HepG2 (cell line): ENCODE data around the gene ANAPC16. TPM values are rescaled to one million over a fixed set of nuclear protein-coding genes. Genes with fewer than 3 reads are reported as not detected.

ENCODE experiments used
- ATAC-seq: fragments of 200-7000 bp; cut with Tn5 transposase; 3 replicates; pipeline ENCODE4 v1.9.1; 2020; ENCODE audit warnings: mild to moderate bottlenecking, moderate library complexity
- BruUV-seq: library from RNA; stranded (reverse); fragments of 400-500 nt; replicated peaks from 2 replicates; lab custom pipeline; 2021; lab: Mats Ljungman, UMichigan
- CTCF ChIA-PET: fragments of 300-600 bp; formaldehyde crosslinking; extraction: SDS; loops from one replicate; lab custom pipeline; 2021; ENCODE audit warnings: low total read pairs, inconsistent platforms, low intra/inter-chr PET ratio; lab: Yijun Ruan, JAX
- POLR2A ChIA-PET: fragments of 350-600 bp; sonication (Branson Sonifier 250); formaldehyde crosslinking; loops from one replicate; lab custom pipeline; 2020; ENCODE audit warnings: antibody characterized with exemption, inconsistent platforms; lab: Yijun Ruan, JAX
- DNase-seq: peaks from one replicate; pipeline ENCODE4 v3.0.0-alpha.2; 2015; ENCODE audit warnings: low spot score
- FAIRE-seq: peaks from 3 replicates; lab custom pipeline; 2011; peaks lifted over from hg19 to GRCh38; lab: Jason Lieb, UNC
- H2AFZ ChIP-seq: one replicate; pipeline ENCODE4 v1.6.1; 2011; ENCODE audit warnings: low read length, inconsistent platforms
- H3K27ac ChIP-seq: fragments of 300-600 bp; 3 replicates; pipeline ENCODE4 v1.8.0; 2011; ENCODE audit warnings: mixed run types, mild to moderate bottlenecking, mixed read lengths, low read length, inconsistent platforms; ENCODE audit not compliant: insufficient read depth; ENCODE audit errors: extremely low read length
- H3K27me3 ChIP-seq, 2 experiments: fragments of 200-600 bp in 1 of 2; 2 replicates in 1 of 2; 3 replicates in 1 of 2; pipeline versions ENCODE4 v1.6.0 to v1.8.0; 2011; ENCODE audit warnings: low read length in 2 of 2, mild to moderate bottlenecking in 2 of 2, moderate library complexity in 2 of 2, inconsistent platforms in 1 of 2; ENCODE audit not compliant: insufficient read depth in 2 of 2, control insufficient read depth in 1 of 2
- H3K36me3 ChIP-seq, 2 experiments: fragments of 200-600 bp in 1 of 2; replicated peaks in 1 of 2; 2 replicates in 1 of 2; 3 replicates in 1 of 2; pipeline versions ENCODE4 v1.5.1 to v1.8.0; 2011; ENCODE audit warnings: low read length in 2 of 2, inconsistent platforms in 1 of 2; ENCODE audit not compliant: insufficient read depth in 2 of 2, control insufficient read depth in 1 of 2
- H3K4me1 ChIP-seq: 2 replicates; pipeline ENCODE4 v1.5.1; 2012; ENCODE audit warnings: low read length, inconsistent platforms; ENCODE audit not compliant: insufficient read depth
- H3K4me2 ChIP-seq: 2 replicates; pipeline ENCODE4 v1.6.0; 2011; ENCODE audit warnings: low read depth, low read length, inconsistent platforms
- H3K4me3 ChIP-seq, 3 experiments: fragments of 200-600 bp in 1 of 3; sonication (generic), shearing (Covaris generic) in 1 of 3; replicated peaks in 1 of 3; 2 replicates each; pipeline ENCODE4 v1.5.1; 2011 to 2016; ENCODE audit warnings: low read length in 3 of 3, inconsistent platforms in 2 of 3, low read depth in 2 of 3, mild to moderate bottlenecking in 2 of 3, control low read depth in 1 of 3, mixed read lengths in 1 of 3; ENCODE audit not compliant: insufficient read depth in 1 of 3
- H3K79me2 ChIP-seq: one replicate; pipeline ENCODE4 v1.6.1; 2011; ENCODE audit warnings: low read length, inconsistent platforms; ENCODE audit not compliant: insufficient read depth
- H3K9ac ChIP-seq: 2 replicates; pipeline ENCODE4 v1.6.0; 2011; ENCODE audit warnings: mild to moderate bottlenecking, low read depth, low read length, inconsistent platforms; ENCODE audit not compliant: insufficient read depth
- H3K9me3 ChIP-seq: 2 replicates; pipeline ENCODE4 v1.5.1; 2012; ENCODE audit warnings: mild to moderate bottlenecking, low read length
- H4K20me1 ChIP-seq: 2 replicates; pipeline ENCODE4 v1.6.0; 2011; ENCODE audit warnings: inconsistent platforms, mild to moderate bottlenecking, low read length, moderate library complexity; ENCODE audit not compliant: insufficient read depth
- BRCA1 ChIP-seq: sonication (generic); formaldehyde crosslinking; IDR thresholded peaks from 2 replicates; pipeline ENCODE4 v1.4.0; 2020; ENCODE audit warnings: missing genetic modification reagents
- HNRNPUL1 ChIP-seq: fragments of 200-400 bp; formaldehyde crosslinking; IDR thresholded peaks from 2 replicates; pipeline ENCODE4 v1.6.1; 2017; ENCODE audit warnings: low read depth, mild to moderate bottlenecking, low read length, moderate library complexity
- PTBP1 ChIP-seq: fragments of 200-400 bp; formaldehyde crosslinking; IDR thresholded peaks from 2 replicates; pipeline ENCODE4 v1.6.1; 2018; ENCODE audit warnings: low read length, low read depth; ENCODE audit not compliant: poor library complexity, severe bottlenecking
- ZKSCAN1 ChIP-seq: fragments of 150-350 bp; IDR thresholded peaks from 2 replicates; pipeline ENCODE4 v1.6.1; 2014; ENCODE audit warnings: low read length
- ZNF589 ChIP-seq: sonication (generic); formaldehyde crosslinking; conservative IDR thresholded peaks from 2 replicates; pipeline ENCODE4 v1.8.0; 2022; ENCODE audit warnings: mild to moderate bottlenecking, moderate library complexity, missing genetic modification reagents
- WGBS: methylation state at CpG from one replicate; pipeline ENCODE4 v1.1.6; 2017; ENCODE audit warnings: low lambda C conversion rate; 5-methylcytosine and 5-hydroxymethylcytosine counted together
- in situ Hi-C: cut with HindIII; loops from 2 replicates; pipeline ENCODE4 v1.10.0; 2017; ENCODE audit warnings: low pct_unique_long_range_greater_than_20kb; ENCODE audit not compliant: extremely low pct_ligation_motif_present
- intact Hi-C: fragments of 100-400 bp; cut with micrococcal nuclease; formaldehyde crosslinking; loops from one replicate; pipeline ENCODE4 v1.10.0; 2022; ENCODE audit not compliant: unreplicated experiment
- polyA plus RNA-seq, 8 experiments: library from polyadenylated mRNA; depleted of rRNA in 3 of 8; stranded (reverse) in 7 of 8; unstranded in 1 of 8; fragments of >200 nt; fragmentation: Illumina TruSeq in 4 of 8; extraction: Trizol in 4 of 8; gene quantifications; 2 replicates each; pipeline versions ENCODE4 v1.2.1 to v1.2.3, GENCODE V29; 2011 to 2016; ENCODE audit warnings: low read depth in 4 of 8, missing spikeins in 1 of 8, mixed read lengths in 1 of 8; ENCODE audit not compliant: insufficient read depth in 1 of 8
- total RNA-seq, 5 experiments: library from RNA; depleted of rRNA; stranded (reverse); fragments of >200 nt; fragmentation: Illumina TruSeq; extraction: Trizol; gene quantifications; 2 replicates each; pipeline ENCODE4 v1.2.3, GENCODE V29; 2016; ENCODE audit warnings: low read depth in 1 of 5
- TF ChIP-seq, protein P1 (sequence below): IDR thresholded peaks from 2 replicates; pipeline ENCODE4 v1.6.1; 2016
- TF ChIP-seq, protein P2 (sequence below): sonication (generic); formaldehyde crosslinking; IDR thresholded peaks from 2 replicates; pipeline ENCODE4 v1.5.0; 2020; ENCODE audit warnings: missing genetic modification reagents, mild to moderate bottlenecking, borderline replicate concordance
- TF ChIP-seq, protein P3 (sequence below): sonication (generic); formaldehyde crosslinking; IDR thresholded peaks from 2 replicates; pipeline ENCODE4 v1.5.0; 2020; ENCODE audit warnings: mild to moderate bottlenecking, missing genetic modification reagents
- TF ChIP-seq, protein P4 (sequence below): sonication (generic); formaldehyde crosslinking; IDR thresholded peaks from 2 replicates; pipeline ENCODE4 v1.5.0; 2020; ENCODE audit warnings: missing genetic modification reagents
- TF ChIP-seq, protein P5 (sequence below): fragments of 450-650 bp; IDR thresholded peaks from 2 replicates; pipeline ENCODE4 v1.6.1; 2017
- TF ChIP-seq, protein P6 (sequence below): sonication (generic); formaldehyde crosslinking; IDR thresholded peaks from 2 replicates; pipeline ENCODE4 v1.5.0; 2020; ENCODE audit warnings: missing genetic modification reagents

Gene ANAPC16
- total and polyA plus RNA-seq, 2 of the 13 experiments (the other 11 are each of a cell fraction or from before 2014, with no cell fraction given), result 74.8 to 89.4 TPM

DNA sequence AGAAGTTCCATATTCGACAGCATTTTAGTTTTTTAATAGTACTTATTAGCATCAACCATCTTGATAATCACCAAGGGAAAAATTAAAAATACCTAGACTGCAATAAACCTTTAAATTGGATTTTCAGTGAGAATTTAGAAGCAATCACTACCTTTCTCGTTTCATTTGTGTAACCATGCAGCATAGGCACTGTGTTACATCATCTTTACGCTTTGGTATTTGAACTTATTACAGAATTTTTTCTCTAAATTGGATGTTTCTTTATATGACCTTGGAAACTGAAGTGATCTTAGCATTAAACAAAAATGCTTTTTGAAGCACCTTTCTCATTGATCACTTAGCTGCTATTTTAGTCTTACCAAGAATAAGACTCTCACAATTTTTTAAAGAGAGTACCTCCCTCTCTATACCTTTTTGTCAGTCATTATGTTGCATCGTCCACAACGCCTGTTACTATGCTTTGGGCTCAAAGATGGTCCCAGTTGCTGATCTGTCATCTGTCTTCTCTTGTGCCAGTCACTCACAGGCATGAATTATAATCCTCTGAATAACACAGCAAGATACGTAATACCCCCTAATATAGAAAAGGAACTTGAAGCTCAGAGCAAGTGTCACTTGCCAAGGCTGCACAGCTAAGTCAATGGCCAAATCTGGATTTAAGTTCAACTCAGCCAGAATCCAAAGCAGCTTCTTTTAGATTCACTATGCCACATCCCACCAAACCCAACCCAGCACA lies 19.9 kb downstream of the ANAPC16 start (continued):
- TF ChIP-seq, protein P1, sequence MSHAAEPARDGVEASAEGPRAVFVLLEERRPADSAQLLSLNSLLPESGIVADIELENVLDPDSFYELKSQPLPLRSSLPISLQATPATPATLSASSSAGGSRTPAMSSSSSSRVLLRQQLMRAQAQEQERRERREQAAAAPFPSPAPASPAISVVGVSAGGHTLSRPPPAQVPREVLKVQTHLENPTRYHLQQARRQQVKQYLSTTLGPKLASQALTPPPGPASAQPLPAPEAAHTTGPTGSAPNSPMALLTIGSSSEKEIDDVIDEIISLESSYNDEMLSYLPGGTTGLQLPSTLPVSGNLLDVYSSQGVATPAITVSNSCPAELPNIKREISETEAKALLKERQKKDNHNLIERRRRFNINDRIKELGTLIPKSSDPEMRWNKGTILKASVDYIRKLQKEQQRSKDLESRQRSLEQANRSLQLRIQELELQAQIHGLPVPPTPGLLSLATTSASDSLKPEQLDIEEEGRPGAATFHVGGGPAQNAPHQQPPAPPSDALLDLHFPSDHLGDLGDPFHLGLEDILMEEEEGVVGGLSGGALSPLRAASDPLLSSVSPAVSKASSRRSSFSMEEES (CRISPR knock-in tag), result no peak
- TF ChIP-seq HNRNPUL1, result no peak
- TF ChIP-seq PTBP1, result no peak
- TF ChIP-seq, protein P2, sequence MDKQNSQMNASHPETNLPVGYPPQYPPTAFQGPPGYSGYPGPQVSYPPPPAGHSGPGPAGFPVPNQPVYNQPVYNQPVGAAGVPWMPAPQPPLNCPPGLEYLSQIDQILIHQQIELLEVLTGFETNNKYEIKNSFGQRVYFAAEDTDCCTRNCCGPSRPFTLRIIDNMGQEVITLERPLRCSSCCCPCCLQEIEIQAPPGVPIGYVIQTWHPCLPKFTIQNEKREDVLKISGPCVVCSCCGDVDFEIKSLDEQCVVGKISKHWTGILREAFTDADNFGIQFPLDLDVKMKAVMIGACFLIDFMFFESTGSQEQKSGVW, result no peak
- TF ChIP-seq, all 625 proteins: peak for 0

DNA sequence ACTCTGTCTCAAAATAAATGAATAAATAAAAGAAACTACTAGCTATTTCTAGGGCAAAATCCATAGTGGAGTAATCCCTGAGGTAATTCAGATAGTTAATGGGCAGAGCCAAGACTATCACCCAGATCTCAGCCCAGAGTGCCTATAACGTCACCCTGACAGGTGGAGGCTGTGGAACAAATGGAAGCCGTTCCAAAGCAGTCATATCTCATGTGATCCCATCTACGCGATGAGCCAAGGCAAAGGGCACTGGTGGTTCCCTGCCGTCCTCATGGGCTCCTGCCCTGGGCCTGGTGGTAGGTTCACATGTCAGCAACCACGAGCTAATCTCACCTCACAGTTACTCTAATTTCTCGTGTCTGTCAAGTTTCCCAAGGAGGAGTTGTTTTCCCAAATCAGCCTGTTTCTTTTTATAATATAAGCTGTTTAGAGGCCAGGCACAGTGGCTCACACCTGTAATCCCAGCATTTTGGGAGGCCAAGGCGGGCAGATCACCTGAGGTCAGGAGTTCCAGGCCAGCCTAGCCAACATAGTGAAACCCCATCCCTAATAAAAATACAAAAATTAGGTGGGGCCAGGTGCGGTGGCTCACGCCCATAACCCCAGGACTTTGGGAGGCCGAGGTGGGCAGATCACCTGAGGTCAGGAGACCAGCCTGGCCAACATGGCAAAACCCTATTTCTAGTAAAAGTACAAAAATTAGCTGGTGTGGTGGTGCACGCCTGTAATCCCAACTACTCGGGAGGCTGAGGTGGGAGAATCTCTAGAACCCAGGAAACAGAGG lies 22.8 kb downstream of the ANAPC16 start:
- intact Hi-C loops (no loop called here), in situ Hi-C loops (no loop called here)
- Histone ChIP-seq H3K4me1 (peaks cover 32% of the 10 kb centered on the region), H3K36me3 (peaks cover 1 to 11% of the 10 kb centered on the region in 2 experiments; a peak in 4 of 5 replicates), H3K79me2 (no peaks in the 10 kb centered on the region), H2AFZ (no peak overlapping the region)
- WGBS, result 97% methylated on average over 12 of the region's 13 CpGs
- DNase-seq, result no peak
- TF ChIP-seq, protein P3, sequence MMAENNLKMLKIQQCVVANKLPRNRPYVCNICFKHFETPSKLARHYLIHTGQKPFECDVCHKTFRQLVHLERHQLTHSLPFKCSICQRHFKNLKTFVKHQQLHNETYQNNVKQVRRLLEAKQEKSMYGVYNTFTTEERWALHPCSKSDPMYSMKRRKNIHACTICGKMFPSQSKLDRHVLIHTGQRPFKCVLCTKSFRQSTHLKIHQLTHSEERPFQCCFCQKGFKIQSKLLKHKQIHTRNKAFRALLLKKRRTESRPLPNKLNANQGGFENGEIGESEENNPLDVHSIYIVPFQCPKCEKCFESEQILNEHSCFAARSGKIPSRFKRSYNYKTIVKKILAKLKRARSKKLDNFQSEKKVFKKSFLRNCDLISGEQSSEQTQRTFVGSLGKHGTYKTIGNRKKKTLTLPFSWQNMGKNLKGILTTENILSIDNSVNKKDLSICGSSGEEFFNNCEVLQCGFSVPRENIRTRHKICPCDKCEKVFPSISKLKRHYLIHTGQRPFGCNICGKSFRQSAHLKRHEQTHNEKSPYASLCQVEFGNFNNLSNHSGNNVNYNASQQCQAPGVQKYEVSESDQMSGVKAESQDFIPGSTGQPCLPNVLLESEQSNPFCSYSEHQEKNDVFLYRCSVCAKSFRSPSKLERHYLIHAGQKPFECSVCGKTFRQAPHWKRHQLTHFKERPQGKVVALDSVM (CRISPR knock-in tag), result no peak
- TF ChIP-seq, protein P4, sequence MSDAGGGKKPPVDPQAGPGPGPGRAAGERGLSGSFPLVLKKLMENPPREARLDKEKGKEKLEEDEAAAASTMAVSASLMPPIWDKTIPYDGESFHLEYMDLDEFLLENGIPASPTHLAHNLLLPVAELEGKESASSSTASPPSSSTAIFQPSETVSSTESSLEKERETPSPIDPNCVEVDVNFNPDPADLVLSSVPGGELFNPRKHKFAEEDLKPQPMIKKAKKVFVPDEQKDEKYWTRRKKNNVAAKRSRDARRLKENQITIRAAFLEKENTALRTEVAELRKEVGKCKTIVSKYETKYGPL (CRISPR knock-in tag), result no peak
- TF ChIP-seq, protein P5, sequence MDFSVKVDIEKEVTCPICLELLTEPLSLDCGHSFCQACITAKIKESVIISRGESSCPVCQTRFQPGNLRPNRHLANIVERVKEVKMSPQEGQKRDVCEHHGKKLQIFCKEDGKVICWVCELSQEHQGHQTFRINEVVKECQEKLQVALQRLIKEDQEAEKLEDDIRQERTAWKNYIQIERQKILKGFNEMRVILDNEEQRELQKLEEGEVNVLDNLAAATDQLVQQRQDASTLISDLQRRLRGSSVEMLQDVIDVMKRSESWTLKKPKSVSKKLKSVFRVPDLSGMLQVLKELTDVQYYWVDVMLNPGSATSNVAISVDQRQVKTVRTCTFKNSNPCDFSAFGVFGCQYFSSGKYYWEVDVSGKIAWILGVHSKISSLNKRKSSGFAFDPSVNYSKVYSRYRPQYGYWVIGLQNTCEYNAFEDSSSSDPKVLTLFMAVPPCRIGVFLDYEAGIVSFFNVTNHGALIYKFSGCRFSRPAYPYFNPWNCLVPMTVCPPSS, result no peak
- no peak for TF ChIP-seq ZKSCAN1
- TF ChIP-seq, protein P6, sequence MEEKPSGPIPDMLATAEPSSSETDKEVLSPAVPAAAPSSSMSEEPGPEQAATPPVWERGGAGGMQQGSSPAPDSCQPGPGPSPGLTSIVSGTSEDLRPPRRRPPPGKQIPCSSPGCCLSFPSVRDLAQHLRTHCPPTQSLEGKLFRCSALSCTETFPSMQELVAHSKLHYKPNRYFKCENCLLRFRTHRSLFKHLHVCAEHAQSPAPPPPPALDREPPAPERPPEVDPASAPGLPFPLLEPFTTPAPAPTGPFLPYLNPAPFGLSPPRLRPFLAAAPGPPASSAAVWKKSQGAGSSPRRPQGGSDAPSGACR (CRISPR knock-in tag), result no peak
- TF ChIP-seq BRCA1 (CRISPR knock-in tag), result no peak
- no peak for TF ChIP-seq ZNF589 (CRISPR knock-in tag)
- TF ChIP-seq, all 625 proteins: peak for 0
- H3K9ac ChIP-seq, result no peak overlapping the region
- H3K9me3 ChIP-seq, result no peaks in the 10 kb centered on the region
- H3K27ac ChIP-seq, result no peak overlapping the region
- H4K20me1 ChIP-seq, result no peaks in the 10 kb centered on the region
- CTCF ChIA-PET, result no interaction called here
- H3K4me2 ChIP-seq, result no peak overlapping the region
- no peak for FAIRE-seq
- no peak for ATAC-seq
- H3K27me3 ChIP-seq, result no peaks in the 10 kb centered on the region
- no TSS peak for BruUV-seq
- POLR2A ChIA-PET, result interaction anchor here (1.8 to 2.7 kb wide), 2 partner anchors 10 to 35 kb away, joined by 5 to 10 read pairs; partner anchors contain the start of gene DDIT4
- no peak overlapping the region for H3K4me3 ChIP-seq
